K562 treated with DMSO at 1 percent for 48 hours (cell line): ENCODE data around the gene MLXIPL. TPM values are rescaled to one million over a fixed set of nuclear protein-coding genes. Genes with fewer than 3 reads are reported as not detected.

Experiments
- total RNA-seq: library from RNA; unstranded; fragments of 300-600 nt; gene quantifications from 2 replicates; pipeline ENCODE4 v1.2.3, GENCODE V29; 2022; ENCODE audit warnings: low replicate concordance; ENCODE audit errors: extremely low read depth

MLXIPL gene
- not detected in 2 replicates for total RNA-seq

GRCh38 chr7:73623798-73624668 lies at the start of gene MLXIPL:
MLXIPL (minus strand) TSS chr7:73624522; CDS start chr7:73624492, 30 bp downstream.

GRCh38 chr7:73667344-73668102 lies 43.2 kb upstream of the MLXIPL start, which contains the start of gene VPS37D:
VPS37D (plus strand) TSS chr7:73667831; CDS start chr7:73667959, 128 bp downstream.

GRCh38 chr7:73578342-73579128 lies 45.8 kb downstream of the MLXIPL start, which contains the start of gene TBL2:
TBL2 (minus strand) TSS chr7:73578579; CDS start chr7:73578549, 30 bp downstream.

GRCh38 chr7:73557397-73558257 lies 66.7 kb downstream of the MLXIPL start, which contains the start of gene BCL7B:
BCL7B (minus strand) TSS chr7:73557690; CDS start chr7:73557578, 112 bp downstream.

Other genes starting within 250 kb of the MLXIPL start
- not detected in 2 replicates for gene FZD9, start 190.7 kb downstream of the MLXIPL start, total RNA-seq
- gene BAZ1B, start 102.2 kb downstream of the MLXIPL start, total RNA-seq, result 108 TPM in 1 of 2 replicates, not detected in the other
- gene BCL7B, start 66.8 kb downstream of the MLXIPL start, total RNA-seq, result not detected in 2 replicates
- gene TBL2, start 45.9 kb downstream of the MLXIPL start, total RNA-seq, result not detected in 2 replicates
- not detected in 2 replicates for gene VPS37D, start 43.3 kb upstream of the MLXIPL start, total RNA-seq
- not detected in 2 replicates for gene DNAJC30, start 58.9 kb upstream of the MLXIPL start, total RNA-seq
- gene BUD23, start 59.1 kb upstream of the MLXIPL start, total RNA-seq, result not detected in 2 replicates
- gene STX1A, start 95.1 kb upstream of the MLXIPL start, total RNA-seq, result not detected in 2 replicates
- gene ABHD11, start 114.3 kb upstream of the MLXIPL start, total RNA-seq, result not detected in 2 replicates
- not detected in 2 replicates for gene CLDN3, start 145.7 kb upstream of the MLXIPL start, total RNA-seq
- gene CLDN4, start 206.5 kb upstream of the MLXIPL start, total RNA-seq, result not detected in 2 replicates
- not detected in 2 replicates for gene METTL27, start 218.0 kb upstream of the MLXIPL start, total RNA-seq
- not detected in 2 replicates for gene TMEM270, start 236.6 kb upstream of the MLXIPL start, total RNA-seq